Measurements from ENCODE around the gene PRR11. TPM values are rescaled to one million over a fixed set of nuclear protein-coding genes. Genes with fewer than 3 reads are reported as not detected.

Gene PRR11
- total RNA-seq, 1 experiment from 2014 or later: 109 TPM

DNA sequence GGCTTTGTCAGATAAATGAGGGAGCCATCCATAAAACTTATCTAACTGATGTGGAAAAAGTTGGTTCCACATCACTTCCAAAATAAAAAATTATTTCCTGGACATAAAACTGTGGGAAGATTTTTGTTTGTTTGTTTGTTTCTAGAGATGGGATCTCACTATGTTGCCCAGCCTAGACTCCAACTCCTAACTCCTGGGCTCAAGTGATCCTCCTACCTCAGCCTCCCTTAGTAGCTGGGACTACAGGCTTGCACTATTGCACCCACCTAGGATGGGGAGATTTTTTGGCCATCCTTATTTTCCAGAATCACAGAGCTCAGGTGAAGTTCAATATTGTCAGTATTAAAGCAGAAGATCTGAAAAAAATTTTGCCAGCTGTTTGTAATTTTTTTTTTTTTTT, 30.5 kb downstream of the PRR11 start:
- Histone ChIP-seq H3K9me3 (ENCODE audit: insufficient read depth, low read depth) (no peaks in the 10 kb centered on the region), H2AFZ (no peak overlapping the region), H3K27me3 (ENCODE audit: insufficient read depth, low read depth) (no peaks in the 10 kb centered on the region), H3K27ac (no peak overlapping the region), H3F3A (ENCODE audit: insufficient read depth, low read depth) (no peaks in the 10 kb centered on the region), H3K79me2 (ENCODE audit: low read depth) (no peaks in the 10 kb centered on the region), H4K20me1 (ENCODE audit: insufficient read depth) (no peaks in the 10 kb centered on the region), H3K36me3 (ENCODE audit: low read depth) (peaks cover 5% of the 10 kb centered on the region; the same call in 1 of the 2 replicates), H3K4me2 (no peak overlapping the region), H3K4me1 (replicated peaks; ENCODE audit: insufficient read depth) (no peaks in the 10 kb centered on the region), H3K4me3 (no peak overlapping the region), H3K9me2 (ENCODE audit: insufficient read depth) (no peaks in the 10 kb centered on the region)
- no peak for TF ChIP-seq EZH2 (IDR thresholded peaks at IDR 0.05; ENCODE audit: low read depth)
- TF ChIP-seq, protein P1, sequence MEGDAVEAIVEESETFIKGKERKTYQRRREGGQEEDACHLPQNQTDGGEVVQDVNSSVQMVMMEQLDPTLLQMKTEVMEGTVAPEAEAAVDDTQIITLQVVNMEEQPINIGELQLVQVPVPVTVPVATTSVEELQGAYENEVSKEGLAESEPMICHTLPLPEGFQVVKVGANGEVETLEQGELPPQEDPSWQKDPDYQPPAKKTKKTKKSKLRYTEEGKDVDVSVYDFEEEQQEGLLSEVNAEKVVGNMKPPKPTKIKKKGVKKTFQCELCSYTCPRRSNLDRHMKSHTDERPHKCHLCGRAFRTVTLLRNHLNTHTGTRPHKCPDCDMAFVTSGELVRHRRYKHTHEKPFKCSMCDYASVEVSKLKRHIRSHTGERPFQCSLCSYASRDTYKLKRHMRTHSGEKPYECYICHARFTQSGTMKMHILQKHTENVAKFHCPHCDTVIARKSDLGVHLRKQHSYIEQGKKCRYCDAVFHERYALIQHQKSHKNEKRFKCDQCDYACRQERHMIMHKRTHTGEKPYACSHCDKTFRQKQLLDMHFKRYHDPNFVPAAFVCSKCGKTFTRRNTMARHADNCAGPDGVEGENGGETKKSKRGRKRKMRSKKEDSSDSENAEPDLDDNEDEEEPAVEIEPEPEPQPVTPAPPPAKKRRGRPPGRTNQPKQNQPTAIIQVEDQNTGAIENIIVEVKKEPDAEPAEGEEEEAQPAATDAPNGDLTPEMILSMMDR (conservative IDR thresholded peaks at IDR 0.05): no peak
- ChIA-PET CTCF (no interaction called here), POLR2A (ENCODE audit: unreplicated experiment) (no interaction called here)
- TSS peak; percentile 17 for BruUV-seq (replicated peaks)
- intact Hi-C loops (cut with micrococcal nuclease; ENCODE audit: unreplicated experiment): no loop called here
- DNase-seq: no peak

GRCh38 chr17:59186850-59187249, 31.3 kb downstream of the PRR11 start:
- Histone ChIP-seq H3K4me2 (no peak overlapping the region), H3F3A (ENCODE audit: insufficient read depth, low read depth) (no peaks in the 10 kb centered on the region), H3K79me2 (ENCODE audit: low read depth) (no peaks in the 10 kb centered on the region), H4K20me1 (ENCODE audit: insufficient read depth) (no peaks in the 10 kb centered on the region), H3K36me3 (ENCODE audit: low read depth) (peaks cover 5% of the 10 kb centered on the region; the same call in 1 of the 2 replicates), H3K4me3 (no peak overlapping the region), H3K27ac (no peak overlapping the region), H3K4me1 (replicated peaks; ENCODE audit: insufficient read depth) (no peaks in the 10 kb centered on the region), H3K27me3 (ENCODE audit: insufficient read depth, low read depth) (no peaks in the 10 kb centered on the region), H3K9me2 (ENCODE audit: insufficient read depth) (no peaks in the 10 kb centered on the region), H3K9me3 (ENCODE audit: insufficient read depth, low read depth) (no peaks in the 10 kb centered on the region), H2AFZ (no peak overlapping the region)
- intact Hi-C loops (cut with micrococcal nuclease; ENCODE audit: unreplicated experiment): no loop called here
- no peak for DNase-seq
- ChIA-PET CTCF (no interaction called here), POLR2A (ENCODE audit: unreplicated experiment) (no interaction called here)
- BruUV-seq (replicated peaks): no TSS peak
- TF ChIP-seq EZH2 (IDR thresholded peaks at IDR 0.05; ENCODE audit: low read depth): no peak
- TF ChIP-seq, protein P1 (conservative IDR thresholded peaks at IDR 0.05): no peak

DNA sequence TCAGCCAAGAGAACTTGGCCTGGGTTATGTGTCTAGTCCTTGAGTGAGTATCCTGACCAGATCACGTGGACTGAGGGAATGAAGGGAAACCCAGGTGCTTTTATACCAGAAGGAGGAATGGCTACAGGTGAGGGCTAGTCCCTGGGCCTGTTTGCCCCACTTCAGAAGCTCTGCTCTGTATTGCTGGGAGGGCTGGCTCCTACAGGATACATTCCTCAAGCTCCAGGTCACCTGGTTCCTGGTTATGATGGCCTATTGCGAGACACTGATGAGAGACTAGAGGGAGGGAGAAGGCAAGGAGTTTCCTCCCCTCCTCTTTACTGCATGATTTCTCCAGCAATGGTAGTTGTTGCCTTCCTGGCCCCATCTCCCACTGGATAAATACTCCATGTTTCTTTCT, 35.3 kb downstream of the PRR11 start:
- Histone ChIP-seq H3K9me2 (ENCODE audit: insufficient read depth) (no peaks in the 10 kb centered on the region), H2AFZ (no peak overlapping the region), H3K79me2 (ENCODE audit: low read depth) (no peaks in the 10 kb centered on the region), H3K9me3 (ENCODE audit: insufficient read depth, low read depth) (no peaks in the 10 kb centered on the region), H3K4me1 (replicated peaks; ENCODE audit: insufficient read depth) (no peaks in the 10 kb centered on the region), H3F3A (ENCODE audit: insufficient read depth, low read depth) (no peaks in the 10 kb centered on the region), H3K4me2 (no peak overlapping the region), H4K20me1 (ENCODE audit: insufficient read depth) (no peaks in the 10 kb centered on the region), H3K36me3 (ENCODE audit: low read depth) (peaks cover 13% of the 10 kb centered on the region), H3K27ac (no peak overlapping the region), H3K4me3 (no peak overlapping the region), H3K27me3 (ENCODE audit: insufficient read depth, low read depth) (no peaks in the 10 kb centered on the region)
- DNase-seq: no peak
- POLR2A ChIA-PET (ENCODE audit: unreplicated experiment): no interaction called here
- BruUV-seq (replicated peaks): no TSS peak
- CTCF ChIA-PET: no interaction called here
- intact Hi-C loops (cut with micrococcal nuclease; ENCODE audit: unreplicated experiment): no loop called here
- no peak for TF ChIP-seq EZH2 (IDR thresholded peaks at IDR 0.05; ENCODE audit: low read depth)
- TF ChIP-seq, protein P1 (conservative IDR thresholded peaks at IDR 0.05): no peak
